Endothelial cell (in vitro differentiated cells): ENCODE results near the gene TNFRSF25. TPM values are rescaled to one million over a fixed set of nuclear protein-coding genes. Genes with fewer than 3 reads are reported as not detected.

Experiments
- DNase-seq: peaks from one replicate; pipeline ENCODE4 v3.0.0; 2021; ENCODE audit warnings: low spot score
- H3K27ac Mint-ChIP-seq: one replicate; pipeline ENCODE4 v1.8.0; 2021; ENCODE audit warnings: mixed read lengths, inconsistent platforms; ENCODE audit not compliant: unreplicated experiment
- H3K27me3 Mint-ChIP-seq: one replicate; pipeline ENCODE4 v1.8.0; 2021; ENCODE audit warnings: mild to moderate bottlenecking, moderate library complexity, mixed read lengths, inconsistent platforms; ENCODE audit not compliant: unreplicated experiment
- H3K36me3 Mint-ChIP-seq: one replicate; pipeline ENCODE4 v1.8.0; 2021; ENCODE audit warnings: mild to moderate bottlenecking, low read depth, mixed read lengths, inconsistent platforms; ENCODE audit not compliant: unreplicated experiment
- H3K4me1 Mint-ChIP-seq: one replicate; pipeline ENCODE4 v1.8.0; 2021; ENCODE audit warnings: mild to moderate bottlenecking, mixed read lengths, inconsistent platforms; ENCODE audit not compliant: unreplicated experiment
- H3K4me3 Mint-ChIP-seq: one replicate; pipeline ENCODE4 v1.8.0; 2021; ENCODE audit warnings: mild to moderate bottlenecking, mixed read lengths, inconsistent platforms; ENCODE audit not compliant: unreplicated experiment
- H3K9me3 Mint-ChIP-seq: one replicate; pipeline ENCODE4 v1.8.0; 2021; ENCODE audit warnings: mixed read lengths, inconsistent platforms; ENCODE audit not compliant: unreplicated experiment
- CTCF ChIP-seq: fragments of 200-600 bp; sonication (generic); IDR thresholded peaks from one replicate; pipeline ENCODE4 v1.5.0; 2021; ENCODE audit warnings: antibody characterized with exemption; ENCODE audit not compliant: unreplicated experiment
- total RNA-seq: library from RNA; stranded (reverse); fragmentation: NEBNext Ultra II Directional; extraction: Animal tissue kit (Norgen Biotek cat#: 25700); gene quantifications from one replicate; pipeline ENCODE4 v1.2.1, GENCODE V29; 2021; ENCODE audit not compliant: unreplicated experiment

Gene TNFRSF25
- total RNA-seq, 1 donor from 2014 or later: 104 TPM

GRCh38 chr1:6424619-6425593, 41.1 kb downstream of the TNFRSF25 start, which contains the start of gene ESPN:
ESPN (plus strand) TSS chr1:6424776; CDS start chr1:6424956, 180 bp downstream.
- H3K4me1 Mint-ChIP-seq: no peaks in the 10 kb centered on the region
- TF ChIP-seq CTCF: no peak
- no peak within 1 kb of the TSS for H3K4me3 Mint-ChIP-seq
- no peak within 1 kb of the TSS for H3K27ac Mint-ChIP-seq
- H3K27me3 Mint-ChIP-seq: peaks cover 29% of the 10 kb centered on the region
- no peak for DNase-seq
- no peaks in the 10 kb centered on the region for H3K36me3 Mint-ChIP-seq
- no peaks in the 10 kb centered on the region for H3K9me3 Mint-ChIP-seq

- Mint-ChIP-seq H3K4me3 (no peak overlapping the region), H3K27me3 (peaks cover 29% of the 10 kb centered on the region), H3K4me1 (no peaks in the 10 kb centered on the region), H3K27ac (no peak overlapping the region), H3K9me3 (no peaks in the 10 kb centered on the region), H3K36me3 (no peaks in the 10 kb centered on the region)
- TF ChIP-seq CTCF: no peak
- no peak for DNase-seq
These were observed 41.9 kb downstream of the TNFRSF25 start for GRCh38 chr1:6424000-6424565.

GRCh38 chr1:6423321-6423999, 42.5 kb downstream of the TNFRSF25 start:
- H3K27ac Mint-ChIP-seq: no peak overlapping the region
- no peak overlapping the region for H3K4me3 Mint-ChIP-seq
- H3K4me1 Mint-ChIP-seq: no peaks in the 10 kb centered on the region
- H3K36me3 Mint-ChIP-seq: no peaks in the 10 kb centered on the region
- TF ChIP-seq CTCF: peak; percentile 75
- no peaks in the 10 kb centered on the region for H3K9me3 Mint-ChIP-seq
- peak; percentile 63 for DNase-seq
- peaks cover 29% of the 10 kb centered on the region for H3K27me3 Mint-ChIP-seq

GRCh38 chr1:6421266-6421665, 44.7 kb downstream of the TNFRSF25 start:
- H3K4me3 Mint-ChIP-seq: no peak overlapping the region
- no peaks in the 10 kb centered on the region for H3K4me1 Mint-ChIP-seq
- peaks cover 26% of the 10 kb centered on the region for H3K27me3 Mint-ChIP-seq
- no peaks in the 10 kb centered on the region for H3K9me3 Mint-ChIP-seq
- H3K36me3 Mint-ChIP-seq: no peaks in the 10 kb centered on the region
- no peak for TF ChIP-seq CTCF
- no peak for DNase-seq
- no peak overlapping the region for H3K27ac Mint-ChIP-seq
